ENCODE data around the gene AUTS2.

The AUTS2 gene

GRCh38 chr7:69949122-69949521, 350.8 kb downstream of the AUTS2 start:
- no peaks in the 10 kb centered on the region for H3K36me3 Mint-ChIP-seq (ENCODE audit: low read depth)
- H3K4me3 Mint-ChIP-seq = no peak overlapping the region
- H3K27me3 Mint-ChIP-seq (ENCODE audit: low read depth) = no peaks in the 10 kb centered on the region
- H3K9me3 Mint-ChIP-seq = no peaks in the 10 kb centered on the region
- TF ChIP-seq CTCF (IDR thresholded peaks at IDR 0.05; ENCODE audit: unreplicated experiment in 3 of 3) = no peak
- H3K4me1 Mint-ChIP-seq = peaks cover 24% of the 10 kb centered on the region
- no peak overlapping the region for H3K27ac Mint-ChIP-seq

DNA sequence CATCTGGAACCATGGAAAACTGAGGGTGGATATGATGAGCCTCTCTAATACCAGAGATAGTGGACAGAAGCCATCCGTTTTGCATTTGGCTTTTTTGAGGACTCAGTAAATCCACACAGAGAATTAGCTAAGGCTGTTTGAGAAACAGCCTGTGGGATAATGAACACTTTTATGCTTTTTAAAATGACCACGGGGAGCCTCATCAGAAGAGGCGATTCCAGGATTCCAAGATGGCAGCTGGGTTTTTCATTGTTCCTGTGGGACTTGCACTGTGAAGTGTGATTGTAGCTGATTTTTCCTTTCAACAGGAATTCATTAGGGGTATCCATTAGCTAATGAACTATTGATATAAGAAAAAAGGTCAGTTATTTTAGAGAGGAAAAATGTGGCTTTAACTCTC, 353.2 kb downstream of the AUTS2 start:
- Mint-ChIP-seq H3K27me3 (ENCODE audit: low read depth) (no peaks in the 10 kb centered on the region), H3K4me3 (no peak overlapping the region), H3K4me1 (peaks cover 32% of the 10 kb centered on the region), H3K36me3 (ENCODE audit: low read depth) (no peaks in the 10 kb centered on the region), H3K27ac (no peak overlapping the region), H3K9me3 (no peaks in the 10 kb centered on the region)
- no peak for TF ChIP-seq CTCF (IDR thresholded peaks at IDR 0.05; ENCODE audit: unreplicated experiment in 3 of 3)

- Mint-ChIP-seq H3K4me1 (peaks cover 46% of the 10 kb centered on the region), H3K27me3 (ENCODE audit: low read depth) (no peaks in the 10 kb centered on the region), H3K4me3 (no peak overlapping the region), H3K36me3 (ENCODE audit: low read depth) (no peaks in the 10 kb centered on the region), H3K27ac (peak overlapping the region in 1 of 3 experiments; percentile 0), H3K9me3 (no peaks in the 10 kb centered on the region)
- TF ChIP-seq CTCF (IDR thresholded peaks at IDR 0.05; ENCODE audit: unreplicated experiment in 3 of 3) = no peak
Measured at GRCh38 chr7:69953136-69954067, 355.1 kb downstream of the AUTS2 start.

- Mint-ChIP-seq H3K36me3 (ENCODE audit: low read depth) (no peaks in the 10 kb centered on the region), H3K4me3 (no peak overlapping the region), H3K27me3 (ENCODE audit: low read depth) (no peaks in the 10 kb centered on the region), H3K4me1 (peaks cover 72% of the 10 kb centered on the region), H3K27ac (no peak overlapping the region), H3K9me3 (no peaks in the 10 kb centered on the region)
- no peak for TF ChIP-seq CTCF (IDR thresholded peaks at IDR 0.05; ENCODE audit: unreplicated experiment in 3 of 3)
Measured at GRCh38 chr7:69956541-69956940, 358.3 kb downstream of the AUTS2 start.

- no peak for TF ChIP-seq CTCF (IDR thresholded peaks at IDR 0.05; ENCODE audit: unreplicated experiment in 3 of 3)
- Mint-ChIP-seq H3K4me1 (peaks cover 78% of the 10 kb centered on the region), H3K36me3 (ENCODE audit: low read depth) (no peaks in the 10 kb centered on the region), H3K9me3 (no peaks in the 10 kb centered on the region), H3K27me3 (ENCODE audit: low read depth) (no peaks in the 10 kb centered on the region), H3K4me3 (no peak overlapping the region), H3K27ac (no peak overlapping the region)
Measured at GRCh38 chr7:69957661-69958060, 359.4 kb downstream of the AUTS2 start.
